HEK293 (cell line): ENCODE measurements around the gene FNDC3A.

ENCODE experiments used
- BCL11A ChIP-seq: fragments of 450-650 bp; formaldehyde crosslinking; IDR thresholded peaks from 2 replicates; pipeline ENCODE4 v1.5.1; 2016; ENCODE audit warnings: low read depth, missing biosample characterization, missing genetic modification characterization
- CTCF ChIP-seq: fragments of 450-650 bp; formaldehyde crosslinking; IDR thresholded peaks from 2 replicates; pipeline ENCODE4 v1.5.1; 2016; ENCODE audit warnings: missing biosample characterization, missing genetic modification characterization
- KLF16 ChIP-seq: fragments of 450-650 bp; formaldehyde crosslinking; IDR thresholded peaks from 2 replicates; pipeline ENCODE4 v1.5.1; 2017; ENCODE audit warnings: missing biosample characterization, missing genetic modification characterization
- KLF8 ChIP-seq: fragments of 450-650 bp; formaldehyde crosslinking; IDR thresholded peaks from 2 replicates; pipeline ENCODE4 v1.5.1; 2016; ENCODE audit warnings: missing biosample characterization, missing genetic modification characterization
- PBX3 ChIP-seq: sonication (generic); formaldehyde crosslinking; IDR thresholded peaks from 2 replicates; pipeline ENCODE4 v1.8.1; 2022; ENCODE audit warnings: mild to moderate bottlenecking, moderate library complexity, missing genetic modification reagents
- PRDM10 ChIP-seq: fragments of 450-650 bp; formaldehyde crosslinking; IDR thresholded peaks from 2 replicates; pipeline ENCODE4 v1.5.1; 2016; ENCODE audit warnings: missing biosample characterization, missing genetic modification characterization
- ZBTB10 ChIP-seq: fragments of 450-650 bp; formaldehyde crosslinking; IDR thresholded peaks from 2 replicates; pipeline ENCODE4 v1.5.1; 2016; ENCODE audit warnings: missing biosample characterization, missing genetic modification characterization
- ZBTB21 ChIP-seq: fragments of 450-650 bp; formaldehyde crosslinking; IDR thresholded peaks from 2 replicates; pipeline ENCODE4 v1.5.1; 2017; ENCODE audit warnings: missing biosample characterization, missing genetic modification characterization
- ZBTB6 ChIP-seq: fragments of 450-650 bp; formaldehyde crosslinking; IDR thresholded peaks from 2 replicates; pipeline ENCODE4 v1.5.1; 2017; ENCODE audit warnings: missing biosample characterization, missing genetic modification characterization
- ZEB2 ChIP-seq: fragments of 450-650 bp; formaldehyde crosslinking; IDR thresholded peaks from 2 replicates; pipeline ENCODE4 v1.5.1; 2016; ENCODE audit warnings: missing biosample characterization, missing genetic modification characterization
- ZFP69B ChIP-seq: fragments of 450-650 bp; formaldehyde crosslinking; IDR thresholded peaks from 2 replicates; pipeline ENCODE4 v1.5.1; 2016; ENCODE audit warnings: missing biosample characterization, missing genetic modification characterization
- ZNF132 ChIP-seq: fragments of 450-650 bp; formaldehyde crosslinking; IDR thresholded peaks from 2 replicates; pipeline ENCODE4 v1.5.1; 2017; ENCODE audit warnings: missing biosample characterization, missing genetic modification characterization, borderline replicate concordance
- ZNF133 ChIP-seq: fragments of 450-650 bp; formaldehyde crosslinking; IDR thresholded peaks from 2 replicates; pipeline ENCODE4 v1.5.1; 2016; ENCODE audit warnings: missing biosample characterization, missing genetic modification characterization
- ZNF148 ChIP-seq: fragments of 450-650 bp; formaldehyde crosslinking; IDR thresholded peaks from 2 replicates; pipeline ENCODE4 v1.5.0; 2017; ENCODE audit warnings: missing biosample characterization, missing genetic modification characterization, borderline replicate concordance
- ZNF16 ChIP-seq: fragments of 450-650 bp; formaldehyde crosslinking; IDR thresholded peaks from 2 replicates; pipeline ENCODE4 v1.5.1; 2016; ENCODE audit warnings: low read depth, missing biosample characterization, missing genetic modification characterization
- ZNF2 ChIP-seq: fragments of 450-650 bp; formaldehyde crosslinking; IDR thresholded peaks from 2 replicates; pipeline ENCODE4 v1.5.1; 2016; ENCODE audit warnings: missing biosample characterization, missing genetic modification characterization
- ZNF202 ChIP-seq: fragments of 450-650 bp; formaldehyde crosslinking; IDR thresholded peaks from 2 replicates; pipeline ENCODE4 v1.5.1; 2016; ENCODE audit warnings: missing biosample characterization, missing genetic modification characterization, borderline replicate concordance
- ZNF239 ChIP-seq: fragments of 450-650 bp; formaldehyde crosslinking; IDR thresholded peaks from 2 replicates; pipeline ENCODE4 v1.5.1; 2016; ENCODE audit warnings: missing biosample characterization, missing genetic modification characterization
- ZNF324 ChIP-seq: fragments of 450-650 bp; formaldehyde crosslinking; IDR thresholded peaks from 2 replicates; pipeline ENCODE4 v1.5.1; 2016; ENCODE audit warnings: missing biosample characterization, missing genetic modification characterization
- ZNF423 ChIP-seq: fragments of 450-650 bp; formaldehyde crosslinking; IDR thresholded peaks from 2 replicates; pipeline ENCODE4 v1.5.1; 2016; ENCODE audit warnings: missing biosample characterization, missing genetic modification characterization
- ZNF596 ChIP-seq: fragments of 450-650 bp; IDR thresholded peaks from 2 replicates; pipeline ENCODE4 v1.5.0; 2018; ENCODE audit warnings: missing biosample characterization, mild to moderate bottlenecking, missing genetic modification characterization, moderate library complexity
- ZNF654 ChIP-seq: fragments of 450-650 bp; formaldehyde crosslinking; IDR thresholded peaks from 2 replicates; pipeline ENCODE4 v1.5.1; 2016; ENCODE audit warnings: low read depth, missing biosample characterization, missing genetic modification characterization
- ZNF707 ChIP-seq: fragments of 450-650 bp; formaldehyde crosslinking; IDR thresholded peaks from 2 replicates; pipeline ENCODE4 v1.5.1; 2016; ENCODE audit warnings: missing biosample characterization, missing genetic modification characterization
- ZNF768 ChIP-seq: fragments of 450-650 bp; formaldehyde crosslinking; IDR thresholded peaks from 2 replicates; pipeline ENCODE4 v1.5.1; 2018; ENCODE audit warnings: missing biosample characterization, mild to moderate bottlenecking, missing genetic modification characterization
- ZNF777 ChIP-seq: fragments of 450-650 bp; formaldehyde crosslinking; IDR thresholded peaks from 2 replicates; pipeline ENCODE4 v1.5.1; 2017; ENCODE audit warnings: missing biosample characterization, missing genetic modification characterization, borderline replicate concordance
- ZNF791 ChIP-seq: fragments of 450-650 bp; formaldehyde crosslinking; IDR thresholded peaks from 2 replicates; pipeline ENCODE4 v1.5.1; 2016; ENCODE audit warnings: missing biosample characterization, missing genetic modification characterization

FNDC3A gene

GRCh38 chr13:48975856-48976575, at the start of gene FNDC3A (continued):
- no peak for TF ChIP-seq ZNF148 (tag by site-specific recombination)
- no peak for TF ChIP-seq ZBTB21 (tag by site-specific recombination)
- TF ChIP-seq ZNF654 (tag by site-specific recombination), result no peak
- TF ChIP-seq ZNF423, result peak; percentile 48; the same call in 1 of the 2 replicates
- TF ChIP-seq ZNF202 (tag by site-specific recombination), result no peak
- no peak for TF ChIP-seq ZNF133 (tag by site-specific recombination)
- TF ChIP-seq ZNF16 (tag by site-specific recombination), result no peak
- TF ChIP-seq ZEB2 (tag by site-specific recombination), result no peak; the same call in none of the 2 replicates
- TF ChIP-seq ZNF596 (tag by site-specific recombination), result no peak
- no peak for TF ChIP-seq ZNF707 (tag by site-specific recombination)
- TF ChIP-seq KLF16 (tag by site-specific recombination), result peak; percentile 72
- TF ChIP-seq KLF8, result peak; percentile 87; the same call in 1 of the 2 replicates
- TF ChIP-seq PRDM10 (tag by site-specific recombination), result peak; percentile 89
- TF ChIP-seq ZNF239, result no peak
- TF ChIP-seq ZFP69B (tag by site-specific recombination), result peak; percentile 78
- peak; percentile 21; the same call in 1 of the 2 replicates for TF ChIP-seq ZBTB6
- TF ChIP-seq ZNF2 (tag by site-specific recombination), result peak; percentile 92
- TF ChIP-seq BCL11A (tag by site-specific recombination), result no peak
- no peak for TF ChIP-seq ZNF132 (tag by site-specific recombination)
- TF ChIP-seq ZNF324 (tag by site-specific recombination), result peak; percentile 78
- TF ChIP-seq PBX3 (CRISPR knock-in tag), result no peak
- TF ChIP-seq ZBTB10 (tag by site-specific recombination), result peak; percentile 96
- no peak for TF ChIP-seq ZNF768 (tag by site-specific recombination)
- TF ChIP-seq CTCF (tag by site-specific recombination), result no peak
- no peak for TF ChIP-seq ZNF791
- TF ChIP-seq ZNF777, result peak; percentile 91; the same call in 1 of the 2 replicates
